MCF 10A (cell line): ENCODE data around the gene CSTF3. TPM values are rescaled to one million over a fixed set of nuclear protein-coding genes. Genes with fewer than 3 reads are reported as not detected.
"Not testable (repeated sequence)": the region's sequence is repeated elsewhere in the genome, so short reads cannot be mapped to it uniquely, and the experiment has no call there.

ENCODE experiments used
- BruUV-seq: library from RNA; stranded (reverse); fragments of 400-500 nt; replicated peaks from 2 replicates; lab custom pipeline; 2021; lab: Mats Ljungman, UMichigan
- CTCF ChIA-PET: fragments of 300-600 bp; sonication (Branson Sonifier 250); formaldehyde crosslinking; extraction: SDS; loops from one replicate; lab custom pipeline; 2021; ENCODE audit warnings: antibody characterized with exemption, inconsistent platforms; lab: Yijun Ruan, JAX
- POLR2A ChIA-PET: fragments of 300-600, 350-650 bp; sonication (Branson Sonifier 250); formaldehyde crosslinking; extraction: SDS; loops from one replicate; lab custom pipeline; 2020; ENCODE audit warnings: antibody characterized with exemption, inconsistent platforms; lab: Yijun Ruan, JAX
- DNase-seq: peaks from one replicate; pipeline ENCODE4 v3.0.0-alpha.2; 2018; ENCODE audit not compliant: unreplicated experiment
- H3K27ac Mint-ChIP-seq: one replicate; pipeline ENCODE4 v1.8.0; 2022; ENCODE audit warnings: mild to moderate bottlenecking, low read depth, mixed read lengths; ENCODE audit not compliant: unreplicated experiment
- H3K27me3 Mint-ChIP-seq: one replicate; pipeline ENCODE4 v1.8.0; 2022; ENCODE audit warnings: mixed read lengths; ENCODE audit not compliant: insufficient read depth, unreplicated experiment
- H3K36me3 Mint-ChIP-seq: one replicate; pipeline ENCODE4 v1.8.0; 2022; ENCODE audit warnings: mild to moderate bottlenecking, moderate library complexity, mixed read lengths; ENCODE audit not compliant: insufficient read depth, unreplicated experiment
- H3K4me1 Mint-ChIP-seq: one replicate; pipeline ENCODE4 v1.8.0; 2022; ENCODE audit warnings: mixed read lengths; ENCODE audit not compliant: insufficient read depth, unreplicated experiment
- H3K4me3 Mint-ChIP-seq: one replicate; pipeline ENCODE4 v1.8.0; 2022; ENCODE audit warnings: mild to moderate bottlenecking, moderate library complexity, mixed read lengths; ENCODE audit not compliant: unreplicated experiment
- H3K9me3 Mint-ChIP-seq: one replicate; pipeline ENCODE4 v1.8.0; 2022; ENCODE audit warnings: mixed read lengths; ENCODE audit not compliant: unreplicated experiment
- intact Hi-C: fragments of 100-400 bp; cut with micrococcal nuclease; formaldehyde crosslinking; loops from 2 replicates; pipeline ENCODE4 v1.14.1; 2022
- total RNA-seq: library from RNA; stranded (reverse); gene quantifications from 2 replicates; pipeline ENCODE4 v1.2.3, GENCODE V29; 2022
- TF ChIP-seq, protein P1 (sequence below): fragments of 200-600 bp; IDR thresholded peaks from one replicate; pipeline ENCODE4 v1.8.0; 2022; ENCODE audit warnings: antibody characterized with exemption, mild to moderate bottlenecking; ENCODE audit not compliant: unreplicated experiment

CSTF3 gene
- total RNA-seq, 1 experiment from 2014 or later, result 48.4 TPM

DNA sequence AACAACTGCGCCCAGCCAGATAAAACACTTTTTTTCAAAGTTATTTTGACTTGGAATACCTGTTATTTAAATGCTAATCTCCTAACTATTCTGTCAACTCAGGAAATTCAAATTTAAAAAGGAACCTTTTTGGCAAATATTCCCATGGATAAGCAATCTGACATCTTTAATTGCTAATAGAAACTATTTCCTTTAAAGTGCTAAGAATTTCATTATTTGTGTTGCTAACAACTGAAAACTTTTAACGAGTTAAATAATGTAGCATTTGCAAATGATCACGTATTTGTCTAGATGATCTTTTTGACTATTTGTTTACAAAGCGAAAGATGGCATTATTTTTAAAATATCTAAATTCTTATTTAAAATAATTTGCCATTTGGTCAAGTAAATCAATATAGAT lies 28.8 kb downstream of the CSTF3 start:
- H3K27ac Mint-ChIP-seq, result no peak overlapping the region
- DNase-seq, result no peak
- H3K9me3 Mint-ChIP-seq, result no peaks in the 10 kb centered on the region
- POLR2A ChIA-PET, result interaction anchor here (1.0 kb wide), 1 partner anchor 16 kb away, joined by 3 read pairs; no protein-coding TSS in a partner anchor
- no peaks in the 10 kb centered on the region for H3K4me1 Mint-ChIP-seq
- CTCF ChIA-PET, result interaction anchor here (0.8 kb wide), 1 partner anchor 12 kb away, joined by 3 read pairs; no protein-coding TSS in a partner anchor
- TF ChIP-seq, protein P1, sequence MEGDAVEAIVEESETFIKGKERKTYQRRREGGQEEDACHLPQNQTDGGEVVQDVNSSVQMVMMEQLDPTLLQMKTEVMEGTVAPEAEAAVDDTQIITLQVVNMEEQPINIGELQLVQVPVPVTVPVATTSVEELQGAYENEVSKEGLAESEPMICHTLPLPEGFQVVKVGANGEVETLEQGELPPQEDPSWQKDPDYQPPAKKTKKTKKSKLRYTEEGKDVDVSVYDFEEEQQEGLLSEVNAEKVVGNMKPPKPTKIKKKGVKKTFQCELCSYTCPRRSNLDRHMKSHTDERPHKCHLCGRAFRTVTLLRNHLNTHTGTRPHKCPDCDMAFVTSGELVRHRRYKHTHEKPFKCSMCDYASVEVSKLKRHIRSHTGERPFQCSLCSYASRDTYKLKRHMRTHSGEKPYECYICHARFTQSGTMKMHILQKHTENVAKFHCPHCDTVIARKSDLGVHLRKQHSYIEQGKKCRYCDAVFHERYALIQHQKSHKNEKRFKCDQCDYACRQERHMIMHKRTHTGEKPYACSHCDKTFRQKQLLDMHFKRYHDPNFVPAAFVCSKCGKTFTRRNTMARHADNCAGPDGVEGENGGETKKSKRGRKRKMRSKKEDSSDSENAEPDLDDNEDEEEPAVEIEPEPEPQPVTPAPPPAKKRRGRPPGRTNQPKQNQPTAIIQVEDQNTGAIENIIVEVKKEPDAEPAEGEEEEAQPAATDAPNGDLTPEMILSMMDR, result no peak
- H3K27me3 Mint-ChIP-seq, result no peaks in the 10 kb centered on the region
- H3K36me3 Mint-ChIP-seq, result peaks cover 51% of the 10 kb centered on the region
- intact Hi-C loops, result no loop called here
- BruUV-seq, result no TSS peak
- no peak overlapping the region for H3K4me3 Mint-ChIP-seq

DNA sequence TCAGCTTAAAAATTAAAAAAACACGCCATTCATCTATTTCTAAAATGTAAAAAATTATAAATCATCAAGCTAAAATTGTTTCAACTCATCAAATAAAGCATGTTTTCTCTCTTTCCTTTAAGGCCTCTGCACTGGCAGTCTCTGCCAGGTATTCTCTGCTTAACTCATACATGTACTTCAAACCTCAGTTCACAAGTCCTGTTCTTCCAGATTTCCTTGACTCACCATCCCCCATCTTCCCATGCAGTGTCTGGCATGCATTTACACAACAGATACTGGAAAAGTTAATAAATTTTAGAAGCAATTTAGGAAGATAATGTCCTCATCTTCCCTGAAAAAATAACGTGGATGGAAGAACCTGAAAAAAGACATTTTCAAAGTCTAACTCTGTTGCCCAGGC lies 32.5 kb downstream of the CSTF3 start:
- Mint-ChIP-seq H3K36me3 (peaks cover 39% of the 10 kb centered on the region), H3K27me3 (no peaks in the 10 kb centered on the region), H3K27ac (no peak overlapping the region), H3K4me1 (no peaks in the 10 kb centered on the region), H3K9me3 (no peaks in the 10 kb centered on the region), H3K4me3 (no peak overlapping the region)
- CTCF ChIA-PET, result interaction anchor here (0.6 kb wide), 1 partner anchor 169 kb away, joined by 3 read pairs; no protein-coding TSS in a partner anchor
- POLR2A ChIA-PET, result interaction anchor here (0.8 to 1.3 kb wide), 2 partner anchors 9 to 17 kb away, joined by 3 to 4 read pairs; no protein-coding TSS in a partner anchor
- no peak for DNase-seq
- BruUV-seq, result no TSS peak
- TF ChIP-seq, protein P1, result no peak
- intact Hi-C loops, result no loop called here

DNA sequence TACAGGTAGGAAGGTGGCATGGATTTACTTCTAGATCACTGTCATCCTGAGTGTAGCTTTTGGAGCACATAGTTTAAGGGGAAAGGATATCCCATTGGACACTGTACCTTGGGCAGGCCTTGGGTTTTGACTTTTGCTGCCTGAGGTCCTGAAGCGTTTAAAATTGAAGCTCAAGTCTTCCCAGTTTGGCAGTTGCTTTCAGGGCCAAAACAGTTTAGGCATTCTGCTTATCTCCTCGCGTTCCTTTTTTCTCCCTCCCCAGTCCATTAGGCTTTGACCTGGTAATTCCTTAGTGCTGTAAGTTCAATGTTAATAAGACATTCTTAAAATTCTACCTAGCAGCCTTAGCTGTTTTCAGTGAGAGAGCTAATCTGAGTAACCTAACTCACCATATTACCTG lies 35.7 kb downstream of the CSTF3 start:
- no TSS peak for BruUV-seq
- Mint-ChIP-seq H3K4me3 (no peak overlapping the region), H3K9me3 (no peaks in the 10 kb centered on the region), H3K27ac (no peak overlapping the region), H3K27me3 (no peaks in the 10 kb centered on the region), H3K4me1 (no peaks in the 10 kb centered on the region), H3K36me3 (peaks cover 19% of the 10 kb centered on the region)
- CTCF ChIA-PET, result interaction anchor here (0.7 kb wide), 1 partner anchor 230 kb away, joined by 3 read pairs; no protein-coding TSS in a partner anchor
- TF ChIP-seq, protein P1, result no peak
- intact Hi-C loops, result no loop called here
- POLR2A ChIA-PET, result interaction anchor here (0.7 kb wide), 2 partner anchors 86 to 1255 kb away, joined by 3 read pairs; no protein-coding TSS in a partner anchor
- no peak for DNase-seq

DNA sequence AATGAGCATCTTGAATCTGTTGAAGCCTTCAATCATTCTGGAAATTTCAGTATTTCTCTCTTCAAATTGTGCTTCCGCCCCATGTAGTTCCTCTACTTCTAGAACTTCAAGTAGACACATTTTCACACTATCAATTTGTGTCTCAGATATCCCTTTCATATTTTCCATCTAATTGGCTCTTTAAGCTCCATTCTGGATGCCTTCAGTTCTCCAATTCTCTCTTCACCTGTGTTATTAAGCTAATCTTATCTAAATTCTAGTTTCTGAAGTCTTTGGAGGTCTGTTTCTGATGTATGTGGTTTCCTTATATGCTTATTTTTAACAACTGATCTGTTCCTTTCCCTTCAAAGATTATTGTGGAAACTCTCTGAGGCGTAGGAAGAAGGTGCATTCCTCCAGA lies 36.3 kb downstream of the CSTF3 start:
- CTCF ChIA-PET, result interaction anchor here (0.5 to 1.1 kb wide), 3 partner anchors 17 to 165 kb away, joined by 3 read pairs; no protein-coding TSS in a partner anchor
- intact Hi-C loops, result no loop called here
- peaks cover 17% of the 10 kb centered on the region for H3K36me3 Mint-ChIP-seq

DNA sequence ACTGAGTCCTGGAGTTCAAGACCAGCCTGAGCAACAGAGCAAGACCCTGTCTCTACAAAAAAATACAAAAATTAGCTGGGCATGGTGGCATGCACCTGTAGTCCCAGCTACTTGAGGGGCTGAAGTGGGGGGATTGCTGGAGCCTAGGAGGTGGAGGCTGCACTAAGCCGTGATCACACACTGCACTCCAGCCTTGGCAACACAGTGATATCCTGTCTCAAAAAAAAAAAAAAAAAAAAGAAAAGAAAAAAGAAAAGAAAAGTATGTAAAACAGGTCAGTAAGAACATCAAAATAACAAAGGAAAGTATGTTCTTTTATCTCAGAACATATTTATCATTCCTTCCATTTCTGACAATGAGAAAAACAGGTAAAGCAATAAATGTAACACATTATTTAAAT lies 38.6 kb downstream of the CSTF3 start:
- H3K9me3 Mint-ChIP-seq, H3K4me1 Mint-ChIP-seq, BruUV-seq, H3K27me3 Mint-ChIP-seq, DNase-seq, H3K4me3 Mint-ChIP-seq, CTCF ChIA-PET, intact Hi-C loops, H3K27ac Mint-ChIP-seq: not testable (repeated sequence)
- POLR2A ChIA-PET, result interaction anchor here (0.7 to 2.3 kb wide), 2 partner anchors 12 to 79 kb away, joined by 3 to 7 read pairs; no protein-coding TSS in a partner anchor
- peaks cover 13% of the 10 kb centered on the region for H3K36me3 Mint-ChIP-seq

More for the DNA sequence above, 36.3 kb downstream of the CSTF3 start:
- no TSS peak for BruUV-seq
- H3K27me3 Mint-ChIP-seq, result no peaks in the 10 kb centered on the region
- POLR2A ChIA-PET, result interaction anchor here (0.7 to 1.3 kb wide), 2 partner anchors 11 to 85 kb away, joined by 3 to 4 read pairs; no protein-coding TSS in a partner anchor
- no peak overlapping the region for H3K27ac Mint-ChIP-seq
- no peak for DNase-seq
- H3K9me3 Mint-ChIP-seq, result no peaks in the 10 kb centered on the region
- H3K4me3 Mint-ChIP-seq, result no peak overlapping the region
- no peaks in the 10 kb centered on the region for H3K4me1 Mint-ChIP-seq
- TF ChIP-seq, protein P1, result no peak
